ENCODE data around the gene SMO. TPM values are rescaled to one million over a fixed set of nuclear protein-coding genes. Genes with fewer than 3 reads are reported as not detected.
"Not testable (repeated sequence)": the region's sequence is repeated elsewhere in the genome, so short reads cannot be mapped to it uniquely, and the experiment has no call there.

SMO gene
- total RNA-seq, 1 experiment from 2014 or later: 12.8 TPM

GRCh38 chr7:129170441-129171021 lies 17.9 kb upstream of the SMO start (continued):
- TF ChIP-seq, protein P1, sequence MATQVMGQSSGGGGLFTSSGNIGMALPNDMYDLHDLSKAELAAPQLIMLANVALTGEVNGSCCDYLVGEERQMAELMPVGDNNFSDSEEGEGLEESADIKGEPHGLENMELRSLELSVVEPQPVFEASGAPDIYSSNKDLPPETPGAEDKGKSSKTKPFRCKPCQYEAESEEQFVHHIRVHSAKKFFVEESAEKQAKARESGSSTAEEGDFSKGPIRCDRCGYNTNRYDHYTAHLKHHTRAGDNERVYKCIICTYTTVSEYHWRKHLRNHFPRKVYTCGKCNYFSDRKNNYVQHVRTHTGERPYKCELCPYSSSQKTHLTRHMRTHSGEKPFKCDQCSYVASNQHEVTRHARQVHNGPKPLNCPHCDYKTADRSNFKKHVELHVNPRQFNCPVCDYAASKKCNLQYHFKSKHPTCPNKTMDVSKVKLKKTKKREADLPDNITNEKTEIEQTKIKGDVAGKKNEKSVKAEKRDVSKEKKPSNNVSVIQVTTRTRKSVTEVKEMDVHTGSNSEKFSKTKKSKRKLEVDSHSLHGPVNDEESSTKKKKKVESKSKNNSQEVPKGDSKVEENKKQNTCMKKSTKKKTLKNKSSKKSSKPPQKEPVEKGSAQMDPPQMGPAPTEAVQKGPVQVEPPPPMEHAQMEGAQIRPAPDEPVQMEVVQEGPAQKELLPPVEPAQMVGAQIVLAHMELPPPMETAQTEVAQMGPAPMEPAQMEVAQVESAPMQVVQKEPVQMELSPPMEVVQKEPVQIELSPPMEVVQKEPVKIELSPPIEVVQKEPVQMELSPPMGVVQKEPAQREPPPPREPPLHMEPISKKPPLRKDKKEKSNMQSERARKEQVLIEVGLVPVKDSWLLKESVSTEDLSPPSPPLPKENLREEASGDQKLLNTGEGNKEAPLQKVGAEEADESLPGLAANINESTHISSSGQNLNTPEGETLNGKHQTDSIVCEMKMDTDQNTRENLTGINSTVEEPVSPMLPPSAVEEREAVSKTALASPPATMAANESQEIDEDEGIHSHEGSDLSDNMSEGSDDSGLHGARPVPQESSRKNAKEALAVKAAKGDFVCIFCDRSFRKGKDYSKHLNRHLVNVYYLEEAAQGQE (IDR thresholded peaks at IDR 0.05; ENCODE audit: low read depth): no peak

GRCh38 chr7:129173861-129174260 lies 14.6 kb upstream of the SMO start:
- H3K27me3 ChIP-seq (ENCODE audit: insufficient read depth, low read length); H2AFZ ChIP-seq (ENCODE audit: low read depth, low read length, poor library complexity, severe bottlenecking); H3K4me2 ChIP-seq (ENCODE audit: low read length); H3K79me2 ChIP-seq (ENCODE audit: insufficient read depth, low read length); H3K4me3 ChIP-seq (replicated peaks in 1 of 2; ENCODE audit: low read depth in 1 of 2, low read length in 2 of 2); BruUV-seq (replicated peaks); H3K4me1 ChIP-seq (ENCODE audit: control insufficient read depth in 1 of 2, insufficient read depth in 2 of 2, low read length in 2 of 2); H4K20me1 ChIP-seq (ENCODE audit: insufficient read depth); H3K9ac ChIP-seq (ENCODE audit: low read length); ATAC-seq; H3K9me3 ChIP-seq (ENCODE audit: control insufficient read depth in 1 of 2, insufficient read depth in 1 of 2, low read depth in 1 of 2, low read length in 2 of 2); DNase-seq (ENCODE audit: low read depth, low spot score); H3K27ac ChIP-seq (ENCODE audit: low read depth, low read length); intact Hi-C loops (cut with micrococcal nuclease); H3K9me2 ChIP-seq (ENCODE audit: insufficient read depth); RAD21 ChIA-PET (ENCODE audit: low non-redundant PET in 1 of 2, low total read pairs in 2 of 2, uncharacterized antibody in 2 of 2, unreplicated experiment in 2 of 2); H3K36me3 ChIP-seq (ENCODE audit: control insufficient read depth in 1 of 2, insufficient read depth in 2 of 2, low read length in 2 of 2); POLR2A ChIA-PET: not testable (repeated sequence)
- CTCF ChIA-PET: interaction anchor here (1.3 kb wide), 1 partner anchor 10 kb away, joined by 3 read pairs; no protein-coding TSS in a partner anchor
